ENCODE results near the gene HSD17B2.
"Not testable (repeated sequence)": the region's sequence is repeated elsewhere in the genome, so short reads cannot be mapped to it uniquely, and the experiment has no call there.

Gene HSD17B2

GRCh38 chr16:82034981-82035612 lies at the start of gene HSD17B2:
TSS of gene HSD17B2 (plus strand) at chr16:82035253. CDS start at chr16:82035425, 172 bp downstream.
- no peak for DNase-seq (ENCODE audit: low read depth in 3 of 3)

GRCh38 chr16:81987121-81987520 lies 47.9 kb upstream of the HSD17B2 start:
- no peak for DNase-seq (ENCODE audit: low read depth in 3 of 3)

- no peak for DNase-seq (ENCODE audit: low read depth in 3 of 3)
These were observed 47.3 kb upstream of the HSD17B2 start for GRCh38 chr16:81987706-81988105.

- DNase-seq (ENCODE audit: low read depth in 3 of 3), result no peak
These were observed 42.2 kb upstream of the HSD17B2 start for GRCh38 chr16:81992859-81993258.

GRCh38 chr16:81994485-81994884 lies 40.6 kb upstream of the HSD17B2 start:
- DNase-seq (ENCODE audit: low read depth in 3 of 3), result no peak

- no peak for DNase-seq (ENCODE audit: low read depth in 3 of 3)
These were observed 39.4 kb upstream of the HSD17B2 start for GRCh38 chr16:81995651-81996050.

GRCh38 chr16:81996664-81997509 lies 38.2 kb upstream of the HSD17B2 start:
- DNase-seq (ENCODE audit: low read depth in 3 of 3), result no peak

- DNase-seq (ENCODE audit: low read depth in 3 of 3), result no peak
These were observed 37.3 kb upstream of the HSD17B2 start for GRCh38 chr16:81997738-81998137.

GRCh38 chr16:82002831-82003230 lies 32.2 kb upstream of the HSD17B2 start:
- DNase-seq (ENCODE audit: low read depth in 3 of 3), result no peak

GRCh38 chr16:82004601-82005000 lies 30.5 kb upstream of the HSD17B2 start:
- DNase-seq (ENCODE audit: low read depth in 3 of 3), result no peak

- DNase-seq (ENCODE audit: low read depth in 3 of 3), result no peak
These were observed 29.8 kb upstream of the HSD17B2 start for GRCh38 chr16:82005027-82005830.

- DNase-seq (ENCODE audit: low read depth in 3 of 3), result no peak
These were observed 29.0 kb upstream of the HSD17B2 start for GRCh38 chr16:82006036-82006435.

- DNase-seq (ENCODE audit: low read depth in 3 of 3), result no peak
These were observed 27.9 kb upstream of the HSD17B2 start for GRCh38 chr16:82007189-82007588.

- DNase-seq (ENCODE audit: low read depth in 3 of 3), result no peak
These were observed 26.0 kb upstream of the HSD17B2 start for GRCh38 chr16:82008957-82009592.

GRCh38 chr16:82009789-82010188 lies 25.3 kb upstream of the HSD17B2 start:
- not testable (repeated sequence) for DNase-seq (ENCODE audit: low read depth in 3 of 3)

- no peak for DNase-seq (ENCODE audit: low read depth in 3 of 3)
These were observed 24.4 kb upstream of the HSD17B2 start for GRCh38 chr16:82010649-82011048.

- DNase-seq (ENCODE audit: low read depth in 3 of 3), result peak; percentile 13 to 40 (median 39)
These were observed 23.8 kb upstream of the HSD17B2 start, which contains the start of gene SDR42E1 for GRCh38 chr16:82011199-82011641. TSS of gene SDR42E1 (minus strand) at chr16:82011470. CDS start at chr16:82000858, 10,612 bp downstream.

- no peak for DNase-seq (ENCODE audit: low read depth in 3 of 3)
These were observed 21.9 kb upstream of the HSD17B2 start for GRCh38 chr16:82013139-82013538.

- DNase-seq (ENCODE audit: low read depth in 3 of 3), result no peak
These were observed 18.8 kb upstream of the HSD17B2 start for GRCh38 chr16:82016263-82016662.

- no peak for DNase-seq (ENCODE audit: low read depth in 3 of 3)
These were observed 18.1 kb upstream of the HSD17B2 start for GRCh38 chr16:82016964-82017363.

- no peak for DNase-seq (ENCODE audit: low read depth in 3 of 3)
These were observed 17.0 kb upstream of the HSD17B2 start for GRCh38 chr16:82017911-82018568.

Data from stimulated activated CD4-positive, alpha-beta T cell treated with anti-CD3 and anti-CD28 coated beads, TNF-alpha, amount 100 ng/mL, for 4 hours (primary cell).